ENCODE measurements around the gene DDX1.

DNA sequence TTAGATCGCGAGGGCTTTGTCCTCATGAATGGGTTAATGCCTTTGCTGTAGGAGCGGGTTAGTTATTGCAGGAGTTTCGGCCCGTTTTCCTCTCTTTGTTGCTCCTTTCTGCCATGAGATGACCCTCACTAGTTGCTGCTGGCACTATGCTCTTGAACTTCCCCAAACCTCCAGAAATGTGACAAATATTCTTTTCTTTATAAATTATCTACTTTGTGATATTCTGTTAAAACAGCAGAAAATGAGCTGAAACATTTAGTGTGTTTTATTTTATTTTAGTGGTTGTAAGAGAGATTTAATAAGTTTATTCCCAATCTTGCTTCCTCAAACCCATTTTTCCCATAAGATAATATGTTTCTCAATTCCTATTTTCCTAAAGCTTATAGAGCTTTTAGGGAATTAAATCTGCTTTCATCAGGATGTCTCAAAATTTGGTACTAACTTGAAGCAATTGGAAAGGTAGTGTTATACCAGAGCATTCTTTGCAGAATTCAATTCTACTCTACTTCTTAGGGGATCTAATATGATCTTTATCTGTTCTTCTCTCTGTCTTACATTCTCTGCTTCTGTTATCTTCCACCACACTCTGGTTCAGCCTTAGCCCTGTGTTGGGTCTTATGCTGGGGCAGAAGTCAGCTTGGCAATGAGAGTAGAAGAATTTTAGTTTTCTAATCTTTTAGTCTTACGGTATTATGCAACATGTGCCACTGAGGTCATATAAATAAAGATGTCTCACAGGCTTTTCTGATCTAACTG lies 23.1 kb downstream of the DDX1 start:
- TF ChIP-seq, protein P1, sequence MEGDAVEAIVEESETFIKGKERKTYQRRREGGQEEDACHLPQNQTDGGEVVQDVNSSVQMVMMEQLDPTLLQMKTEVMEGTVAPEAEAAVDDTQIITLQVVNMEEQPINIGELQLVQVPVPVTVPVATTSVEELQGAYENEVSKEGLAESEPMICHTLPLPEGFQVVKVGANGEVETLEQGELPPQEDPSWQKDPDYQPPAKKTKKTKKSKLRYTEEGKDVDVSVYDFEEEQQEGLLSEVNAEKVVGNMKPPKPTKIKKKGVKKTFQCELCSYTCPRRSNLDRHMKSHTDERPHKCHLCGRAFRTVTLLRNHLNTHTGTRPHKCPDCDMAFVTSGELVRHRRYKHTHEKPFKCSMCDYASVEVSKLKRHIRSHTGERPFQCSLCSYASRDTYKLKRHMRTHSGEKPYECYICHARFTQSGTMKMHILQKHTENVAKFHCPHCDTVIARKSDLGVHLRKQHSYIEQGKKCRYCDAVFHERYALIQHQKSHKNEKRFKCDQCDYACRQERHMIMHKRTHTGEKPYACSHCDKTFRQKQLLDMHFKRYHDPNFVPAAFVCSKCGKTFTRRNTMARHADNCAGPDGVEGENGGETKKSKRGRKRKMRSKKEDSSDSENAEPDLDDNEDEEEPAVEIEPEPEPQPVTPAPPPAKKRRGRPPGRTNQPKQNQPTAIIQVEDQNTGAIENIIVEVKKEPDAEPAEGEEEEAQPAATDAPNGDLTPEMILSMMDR (conservative IDR thresholded peaks at IDR 0.05; ENCODE audit: low read length) = no peak
- no peak for TF ChIP-seq EZH2phosphoT487 (IDR thresholded peaks at IDR 0.05; ENCODE audit: borderline replicate concordance, low read depth, low read length)
